HEK293T (cell line): Measurements from ENCODE around the gene LCN12.

ENCODE experiments used
- ARNT ChIP-seq: fragments of 450-650 bp; IDR thresholded peaks from 2 replicates; pipeline ENCODE4 v1.6.1; 2017; ENCODE audit warnings: mild to moderate bottlenecking
- BHLHE40 ChIP-seq: fragments of 450-650 bp; IDR thresholded peaks from 2 replicates; pipeline ENCODE4 v1.6.1; 2016; ENCODE audit warnings: mild to moderate bottlenecking, moderate library complexity, borderline replicate concordance
- ELF4 ChIP-seq: fragments of 450-650 bp; IDR thresholded peaks from 2 replicates; pipeline ENCODE4 v1.6.1; 2017; ENCODE audit warnings: antibody characterized with exemption
- FOXK2 ChIP-seq: fragments of 450-650 bp; IDR thresholded peaks from 2 replicates; pipeline ENCODE4 v1.6.1; 2016; ENCODE audit warnings: mild to moderate bottlenecking
- FOXM1 ChIP-seq: fragments of 450-650 bp; IDR thresholded peaks from 2 replicates; pipeline ENCODE4 v1.6.1; 2017; ENCODE audit warnings: mild to moderate bottlenecking, borderline replicate concordance
- HDGF ChIP-seq: fragments of 450-650 bp; IDR thresholded peaks from 2 replicates; pipeline ENCODE4 v1.6.1; 2017; ENCODE audit warnings: antibody characterized with exemption, borderline replicate concordance
- L3MBTL2 ChIP-seq: fragments of 450-650 bp; conservative IDR thresholded peaks from 2 replicates; pipeline ENCODE4 v1.6.1; 2016; ENCODE audit warnings: mild to moderate bottlenecking
- LEF1 ChIP-seq: fragments of 450-650 bp; IDR thresholded peaks from 2 replicates; pipeline ENCODE4 v1.6.1; 2017; ENCODE audit warnings: mild to moderate bottlenecking, borderline replicate concordance
- NFRKB ChIP-seq: fragments of 450-650 bp; IDR thresholded peaks from 2 replicates; pipeline ENCODE4 v1.6.1; 2016; ENCODE audit warnings: mild to moderate bottlenecking, moderate library complexity
- SP1 ChIP-seq: fragments of 450-650 bp; IDR thresholded peaks from 2 replicates; pipeline ENCODE4 v1.6.1; 2017
- TARDBP ChIP-seq: fragments of 450-650 bp; IDR thresholded peaks from 2 replicates; pipeline ENCODE4 v1.6.1; 2016
- ZNF384 ChIP-seq: fragments of 450-650 bp; IDR thresholded peaks from 2 replicates; pipeline ENCODE4 v1.6.1; 2016
- TF ChIP-seq, protein P1 (sequence below): fragments of 450-650 bp; IDR thresholded peaks from 2 replicates; pipeline ENCODE4 v1.6.1; 2016

DNA sequence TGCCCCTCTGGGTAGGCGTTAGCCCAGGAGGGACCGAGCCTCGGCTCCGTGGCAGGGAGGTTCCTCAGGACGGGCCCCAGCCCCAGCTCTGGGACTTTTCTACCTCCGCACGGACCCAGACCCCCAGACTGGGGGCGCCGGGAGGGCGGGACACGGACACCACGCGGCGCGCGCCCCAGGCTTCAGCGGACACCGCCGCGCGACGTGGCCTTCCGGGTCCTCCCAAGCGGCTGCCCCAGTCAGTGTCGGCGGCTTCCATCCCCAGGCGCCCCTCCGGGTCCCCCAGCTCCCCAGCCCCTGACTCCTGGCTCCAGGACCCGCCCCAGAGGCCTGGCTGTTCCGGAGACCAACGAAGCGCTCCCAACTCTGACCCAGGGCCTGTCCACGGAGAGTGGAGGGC lies 33.8 kb downstream of the LCN12 start:
- TF ChIP-seq ARNT (no peak), SP1 (no peak), NFRKB (no peak), ELF4 (no peak), FOXK2 (no peak), HDGF (no peak), TARDBP (no peak), BHLHE40 (no peak), FOXM1 (no peak), LEF1 (no peak), L3MBTL2 (no peak), ZNF384 (no peak)
- TF ChIP-seq, protein P1, sequence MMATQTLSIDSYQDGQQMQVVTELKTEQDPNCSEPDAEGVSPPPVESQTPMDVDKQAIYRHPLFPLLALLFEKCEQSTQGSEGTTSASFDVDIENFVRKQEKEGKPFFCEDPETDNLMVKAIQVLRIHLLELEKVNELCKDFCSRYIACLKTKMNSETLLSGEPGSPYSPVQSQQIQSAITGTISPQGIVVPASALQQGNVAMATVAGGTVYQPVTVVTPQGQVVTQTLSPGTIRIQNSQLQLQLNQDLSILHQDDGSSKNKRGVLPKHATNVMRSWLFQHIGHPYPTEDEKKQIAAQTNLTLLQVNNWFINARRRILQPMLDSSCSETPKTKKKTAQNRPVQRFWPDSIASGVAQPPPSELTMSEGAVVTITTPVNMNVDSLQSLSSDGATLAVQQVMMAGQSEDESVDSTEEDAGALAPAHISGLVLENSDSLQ = no peak
